AG09319 (cell line): ENCODE data around the gene SLC24A3.

Experiments used
- DNase-seq: peaks from one replicate; pipeline ENCODE4 v3.0.0-alpha.2; 2010; ENCODE audit warnings: low read depth; ENCODE audit errors: extremely low read depth
- CTCF ChIP-seq: IDR thresholded peaks from 2 replicates; pipeline ENCODE4 v1.5.1; 2011; ENCODE audit warnings: low read depth, mild to moderate bottlenecking, inconsistent platforms, low read length, moderate library complexity

Gene SLC24A3

GRCh38 chr20:19583532-19584175, 371.2 kb downstream of the SLC24A3 start:
- peak; percentile 19 for DNase-seq
- TF ChIP-seq CTCF = peak; percentile 97

- no peak for DNase-seq
- TF ChIP-seq CTCF = no peak
Observed at GRCh38 chr20:19588241-19588640, 375.8 kb downstream of the SLC24A3 start.

GRCh38 chr20:19588732-19589131, 376.3 kb downstream of the SLC24A3 start:
- no peak for TF ChIP-seq CTCF
- no peak for DNase-seq

GRCh38 chr20:19589787-19590362, 377.4 kb downstream of the SLC24A3 start:
- TF ChIP-seq CTCF = no peak
- DNase-seq = no peak

GRCh38 chr20:19590382-19590781, 377.9 kb downstream of the SLC24A3 start:
- DNase-seq = no peak
- no peak for TF ChIP-seq CTCF

GRCh38 chr20:19593762-19594161, 381.3 kb downstream of the SLC24A3 start:
- TF ChIP-seq CTCF = no peak
- DNase-seq = no peak

- TF ChIP-seq CTCF = no peak
- no peak for DNase-seq
Observed at GRCh38 chr20:19594896-19595295, 382.5 kb downstream of the SLC24A3 start.
